NCI-H1105 (cell line): ENCODE measurements around the gene PTPRG.

ENCODE experiments used
- DNase-seq: peaks from one replicate; lab custom pipeline; 2025; lab: John Stamatoyannopoulos, UW

PTPRG gene

GRCh38 chr3:62151591-62151990 is 590.2 kb downstream of the PTPRG start:
- no peak for DNase-seq

- DNase-seq, result no peak
These were observed 591.9 kb downstream of the PTPRG start for GRCh38 chr3:62153231-62153630.

GRCh38 chr3:62154457-62155148 is 593.2 kb downstream of the PTPRG start:
- no peak for DNase-seq

GRCh38 chr3:62159056-62159708 is 597.8 kb downstream of the PTPRG start:
- no peak for DNase-seq

GRCh38 chr3:62159709-62160092 is 598.3 kb downstream of the PTPRG start:
- no peak for DNase-seq

GRCh38 chr3:62161371-62161770 is 600.0 kb downstream of the PTPRG start:
- no peak for DNase-seq

GRCh38 chr3:62164196-62164595 is 602.8 kb downstream of the PTPRG start:
- DNase-seq, result no peak

GRCh38 chr3:62164746-62165145 is 603.4 kb downstream of the PTPRG start:
- DNase-seq, result no peak

- no peak for DNase-seq
These were observed 606.3 kb downstream of the PTPRG start for GRCh38 chr3:62167566-62168262.

- no peak for DNase-seq
These were observed 607.0 kb downstream of the PTPRG start for GRCh38 chr3:62168356-62168755.

- DNase-seq, result no peak
These were observed 608.7 kb downstream of the PTPRG start for GRCh38 chr3:62169906-62170660.

GRCh38 chr3:62171789-62172188 is 610.4 kb downstream of the PTPRG start:
- no peak for DNase-seq

GRCh38 chr3:62172199-62172598 is 610.8 kb downstream of the PTPRG start:
- DNase-seq, result no peak

- DNase-seq, result no peak
These were observed 612.7 kb downstream of the PTPRG start for GRCh38 chr3:62173939-62174515.

- no peak for DNase-seq
These were observed 613.8 kb downstream of the PTPRG start for GRCh38 chr3:62175161-62175560.

- no peak for DNase-seq
These were observed 616.7 kb downstream of the PTPRG start for GRCh38 chr3:62178032-62178431.

- no peak for DNase-seq
These were observed 617.6 kb downstream of the PTPRG start for GRCh38 chr3:62178739-62179600.

- no peak for DNase-seq
These were observed 619.1 kb downstream of the PTPRG start for GRCh38 chr3:62180514-62180913.

GRCh38 chr3:62183087-62183486 is 621.7 kb downstream of the PTPRG start:
- no peak for DNase-seq

- no peak for DNase-seq
These were observed 622.6 kb downstream of the PTPRG start for GRCh38 chr3:62183969-62184368.

GRCh38 chr3:62184559-62184958 is 623.2 kb downstream of the PTPRG start:
- DNase-seq, result no peak
